ENCODE data around the gene BTNL9. TPM values are rescaled to one million over a fixed set of nuclear protein-coding genes. Genes with fewer than 3 reads are reported as not detected.

BTNL9 gene
- total and polyA plus RNA-seq, 2 experiments from 2014 or later = 0.11 to 0.27 TPM

- Histone ChIP-seq H3K36me3 (replicated peaks; ENCODE audit: insufficient read depth, low read depth) (no peaks in the 10 kb centered on the region), H3K4me1 (ENCODE audit: insufficient read depth) (no peaks in the 10 kb centered on the region), H3K27ac (no peak overlapping the region), H3K27me3 (peaks cover 11% of the 10 kb centered on the region), H3K9me2 (replicated peaks; ENCODE audit: insufficient read depth) (no peaks in the 10 kb centered on the region), H4K20me1 (ENCODE audit: insufficient read depth, poor library complexity, severe bottlenecking) (no peaks in the 10 kb centered on the region), H3K4me3 (no peak overlapping the region), H3K4me2 (no peak overlapping the region), H3K79me2 (no peaks in the 10 kb centered on the region), H2AFZ (no peak overlapping the region), H3K9me3 (ENCODE audit: low read depth) (no peaks in the 10 kb centered on the region)
- no peak for DNase-seq (ENCODE audit: low spot score)
- TF ChIP-seq CTCF (IDR thresholded peaks at IDR 0.05; ENCODE audit: poor library complexity) (no peak), EZH2 (IDR thresholded peaks at IDR 0.05; ENCODE audit: borderline replicate concordance) (no peak), EZH2phosphoT487 (IDR thresholded peaks at IDR 0.05; ENCODE audit: low read depth, severe bottlenecking, unreplicated experiment) (no peak)
Measured at GRCh38 chr5:181076920-181077319, 36.9 kb downstream of the BTNL9 start.

GRCh38 chr5:181081989-181082388 is 41.9 kb downstream of the BTNL9 start:
- no peak for DNase-seq (ENCODE audit: low spot score)
- Histone ChIP-seq H3K27me3 (peaks cover 46% of the 10 kb centered on the region), H3K4me3 (no peak overlapping the region), H4K20me1 (ENCODE audit: insufficient read depth, poor library complexity, severe bottlenecking) (no peaks in the 10 kb centered on the region), H3K27ac (no peak overlapping the region), H3K36me3 (replicated peaks; ENCODE audit: insufficient read depth, low read depth) (no peaks in the 10 kb centered on the region), H3K4me2 (no peak overlapping the region), H2AFZ (no peak overlapping the region), H3K79me2 (no peaks in the 10 kb centered on the region), H3K9me2 (replicated peaks; ENCODE audit: insufficient read depth) (no peaks in the 10 kb centered on the region), H3K4me1 (ENCODE audit: insufficient read depth) (no peaks in the 10 kb centered on the region), H3K9me3 (ENCODE audit: low read depth) (no peaks in the 10 kb centered on the region)
- no peak for TF ChIP-seq EZH2phosphoT487 (IDR thresholded peaks at IDR 0.05; ENCODE audit: low read depth, severe bottlenecking, unreplicated experiment)
- TF ChIP-seq EZH2 (IDR thresholded peaks at IDR 0.05; ENCODE audit: borderline replicate concordance) = no peak
- no peak for TF ChIP-seq CTCF (IDR thresholded peaks at IDR 0.05; ENCODE audit: poor library complexity)

GRCh38 chr5:181084621-181085195 is 44.6 kb downstream of the BTNL9 start:
- H3K4me2 ChIP-seq = no peak overlapping the region
- WGBS (ENCODE audit: low lambda C conversion rate, missing lambda C conversion rate) = 78% methylated on average over 18 of the region's 18 CpGs
- TF ChIP-seq EZH2phosphoT487 (IDR thresholded peaks at IDR 0.05; ENCODE audit: low read depth, severe bottlenecking, unreplicated experiment) (no peak), CTCF (IDR thresholded peaks at IDR 0.05; ENCODE audit: poor library complexity) (no peak), EZH2 (IDR thresholded peaks at IDR 0.05; ENCODE audit: borderline replicate concordance) (no peak)

More at GRCh38 chr5:181084621-181085195, 44.6 kb downstream of the BTNL9 start:
- peaks cover 45% of the 10 kb centered on the region for H3K27me3 ChIP-seq
- no peak for DNase-seq (ENCODE audit: low spot score)
- H3K9me3 ChIP-seq (ENCODE audit: low read depth) = no peaks in the 10 kb centered on the region
- no peak overlapping the region for H3K4me3 ChIP-seq
- no peaks in the 10 kb centered on the region for H4K20me1 ChIP-seq (ENCODE audit: insufficient read depth, poor library complexity, severe bottlenecking)
- H3K36me3 ChIP-seq (replicated peaks; ENCODE audit: insufficient read depth, low read depth) = no peaks in the 10 kb centered on the region
- no peak overlapping the region for H3K27ac ChIP-seq
- H3K79me2 ChIP-seq = no peaks in the 10 kb centered on the region
- H3K9me2 ChIP-seq (replicated peaks; ENCODE audit: insufficient read depth) = no peaks in the 10 kb centered on the region
- H3K4me1 ChIP-seq (ENCODE audit: insufficient read depth) = no peaks in the 10 kb centered on the region
- no peak overlapping the region for H2AFZ ChIP-seq

Data from hepatocyte (in vitro differentiated cells).